A204.1 (cell line): ENCODE data around the gene SYNPR.

Source experiments
- FAIRE-seq: peaks from 2 replicates; lab custom pipeline; 2012; peaks lifted over from hg19 to GRCh38; lab: Jason Lieb, UNC

Gene SYNPR

DNA sequence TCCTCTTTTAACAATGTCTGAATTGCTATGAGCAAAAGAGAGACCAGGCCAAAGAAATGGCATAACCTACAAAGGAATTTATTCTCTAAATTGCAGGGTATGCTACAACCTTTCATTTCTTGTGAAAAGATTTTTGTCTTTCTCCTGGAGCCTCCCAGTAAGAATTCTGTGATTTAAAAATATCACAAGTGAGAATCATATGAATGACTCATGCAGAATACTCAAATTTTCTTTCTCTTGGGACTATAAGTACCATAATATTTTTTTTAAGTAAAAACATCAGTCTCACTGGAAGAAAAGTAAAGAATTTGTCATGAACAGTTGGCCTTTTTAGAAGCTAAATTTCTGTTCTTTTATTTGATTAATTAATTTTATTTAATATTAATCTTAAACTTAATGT is 26.3 kb downstream of the SYNPR start:
- no peak for FAIRE-seq

GRCh38 chr3:63308072-63308471 is 30.0 kb downstream of the SYNPR start:
- no peak for FAIRE-seq

DNA sequence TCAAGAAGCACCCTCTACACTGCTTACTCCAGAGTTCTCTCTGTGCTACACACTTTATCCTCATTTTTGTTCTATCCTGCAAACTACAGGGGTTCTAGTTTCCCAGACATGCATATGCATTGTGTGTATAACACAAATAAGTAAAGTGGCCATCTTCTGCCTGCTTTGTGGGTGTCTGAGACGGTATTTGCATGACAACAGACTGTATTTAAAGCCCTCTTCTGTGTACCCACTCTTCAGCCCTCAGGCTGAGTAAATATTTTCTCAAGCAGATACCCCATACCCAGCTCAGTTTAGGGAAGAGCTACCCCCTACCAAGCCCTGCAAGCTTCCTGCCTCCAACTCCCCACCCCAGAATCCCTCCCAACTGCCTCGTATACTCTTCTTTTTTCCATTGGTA is 31.7 kb downstream of the SYNPR start:
- FAIRE-seq: no peak

GRCh38 chr3:63323766-63324165 is 45.7 kb downstream of the SYNPR start:
- no peak for FAIRE-seq

- FAIRE-seq: no peak
These were observed 46.5 kb downstream of the SYNPR start for GRCh38 chr3:63324621-63325020.

DNA sequence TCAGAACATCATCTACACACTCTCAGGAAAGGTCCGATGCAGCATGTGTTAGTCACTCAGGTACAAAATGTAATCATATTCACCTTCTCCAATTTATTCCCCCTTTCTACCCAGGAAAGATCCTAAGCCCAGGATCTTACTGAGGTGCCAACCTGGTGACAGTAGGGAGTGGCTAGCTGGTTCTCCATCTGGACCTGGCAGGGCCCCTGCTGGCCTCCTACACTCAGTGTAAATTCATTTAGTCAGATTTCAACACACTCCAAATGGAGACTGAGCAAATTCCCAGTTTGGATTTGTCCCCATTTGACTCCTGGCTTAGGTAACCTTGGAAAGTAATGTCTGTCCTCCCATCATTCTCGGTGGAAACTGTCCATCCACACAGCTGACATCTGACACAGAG is 47.3 kb downstream of the SYNPR start:
- no peak for FAIRE-seq

DNA sequence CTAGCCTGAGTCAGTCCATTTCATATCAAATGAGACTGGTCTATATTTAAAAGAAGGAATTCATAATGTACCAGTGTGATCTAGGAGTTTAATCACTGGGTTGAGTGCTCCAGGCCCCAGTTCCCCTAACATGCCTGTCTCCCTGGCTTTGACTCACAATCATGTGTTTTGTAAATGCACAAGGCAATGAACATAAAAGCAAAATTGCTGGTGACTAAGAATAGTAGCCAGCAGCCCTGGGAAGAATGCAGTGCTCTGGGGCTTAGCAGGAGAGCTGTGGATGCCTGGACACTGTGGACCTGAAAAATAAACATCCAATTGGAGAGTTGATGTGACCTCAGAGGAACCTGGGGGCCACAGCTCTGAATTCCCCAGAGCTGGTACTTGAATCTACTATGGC is 50.3 kb downstream of the SYNPR start:
- FAIRE-seq: no peak

GRCh38 chr3:63331520-63331919 is 53.4 kb downstream of the SYNPR start:
- no peak for FAIRE-seq

- peak; percentile 77 for FAIRE-seq
These were observed 55.7 kb downstream of the SYNPR start for GRCh38 chr3:63333815-63334214.

GRCh38 chr3:63338351-63338750 is 60.2 kb downstream of the SYNPR start:
- FAIRE-seq: no peak

DNA sequence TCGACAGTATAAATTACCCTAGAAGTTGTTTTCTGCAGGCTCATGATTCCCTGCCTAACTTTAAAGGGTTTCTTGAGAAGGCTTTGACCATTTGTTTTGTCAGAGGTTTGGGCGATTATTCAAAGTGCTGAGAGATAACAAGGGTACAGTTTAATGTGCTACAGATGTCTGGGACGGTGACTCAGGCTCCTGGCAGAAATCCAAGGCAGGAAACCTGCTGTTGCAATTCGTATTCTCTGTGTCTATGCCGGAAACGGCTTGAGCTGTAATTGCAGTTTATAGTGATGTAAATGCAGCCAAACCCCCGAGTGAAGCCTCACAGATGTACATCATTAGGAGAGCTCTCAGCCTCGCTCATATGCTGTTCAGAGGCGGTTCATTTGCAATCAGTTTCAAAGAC is 65.6 kb downstream of the SYNPR start:
- no peak for FAIRE-seq

DNA sequence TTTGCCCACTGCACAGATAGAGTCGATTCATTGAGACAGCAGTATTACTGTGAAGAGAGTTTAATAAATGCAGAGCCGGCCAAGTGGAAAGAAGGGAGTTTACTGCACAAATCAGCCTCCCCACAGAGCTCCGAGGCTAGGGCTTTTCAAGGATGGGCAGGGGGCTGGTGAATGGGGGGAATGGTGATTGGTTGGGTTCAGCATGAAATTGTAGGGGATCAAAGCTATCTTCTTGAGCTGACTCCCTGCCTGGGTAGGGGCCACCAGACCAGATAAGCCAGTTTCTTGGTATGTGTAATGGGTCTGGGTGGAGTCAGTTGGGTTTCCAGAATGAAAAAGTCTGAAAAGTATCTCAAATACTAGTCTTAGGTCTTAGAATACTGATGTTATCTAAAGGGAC is 66.6 kb downstream of the SYNPR start:
- no peak for FAIRE-seq

DNA sequence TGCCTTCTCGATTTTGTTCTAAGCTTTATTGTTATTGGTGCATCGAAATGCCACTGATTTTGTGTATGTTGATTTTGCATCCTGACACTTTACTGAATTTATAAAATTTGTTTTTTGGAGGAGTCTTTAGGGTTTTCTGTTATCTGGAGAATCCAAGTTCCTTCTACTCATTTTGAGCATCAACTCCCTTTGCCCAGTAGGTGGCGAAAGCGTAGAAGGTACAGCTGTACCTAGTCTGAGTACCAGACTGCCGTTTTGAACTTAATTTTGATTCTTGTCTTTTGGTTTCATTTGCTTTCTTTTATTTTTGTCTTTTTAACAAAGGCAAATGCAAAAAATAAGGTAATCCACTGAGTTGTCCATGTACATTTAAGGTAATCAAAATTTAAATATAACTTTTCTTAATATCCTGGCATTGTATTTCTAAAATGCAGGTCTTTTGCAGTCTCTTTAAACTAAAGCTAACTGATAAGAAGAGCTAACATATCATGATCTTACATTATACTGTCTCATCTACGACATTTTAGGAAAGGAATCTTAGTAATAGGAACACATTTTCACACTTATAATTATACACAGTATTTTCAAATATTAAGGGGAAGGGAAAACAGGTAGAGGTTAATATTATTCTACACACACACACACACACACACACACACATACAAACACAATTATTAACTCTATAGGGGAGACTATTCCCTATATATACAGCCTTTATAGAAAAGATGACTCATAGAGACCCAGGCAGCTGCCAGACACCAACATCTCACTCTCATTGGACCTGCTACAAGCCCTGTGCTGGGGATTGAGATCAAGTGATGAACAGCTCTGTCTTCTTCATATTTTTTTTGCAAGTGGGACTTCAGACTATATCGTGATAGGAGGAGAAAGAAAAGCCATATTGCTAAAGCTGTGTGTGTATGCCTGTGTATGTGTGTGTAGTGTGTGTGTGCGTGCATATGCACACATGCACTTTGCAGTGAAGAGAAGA is 71.8 kb downstream of the SYNPR start:
- FAIRE-seq: peak; percentile 93

DNA sequence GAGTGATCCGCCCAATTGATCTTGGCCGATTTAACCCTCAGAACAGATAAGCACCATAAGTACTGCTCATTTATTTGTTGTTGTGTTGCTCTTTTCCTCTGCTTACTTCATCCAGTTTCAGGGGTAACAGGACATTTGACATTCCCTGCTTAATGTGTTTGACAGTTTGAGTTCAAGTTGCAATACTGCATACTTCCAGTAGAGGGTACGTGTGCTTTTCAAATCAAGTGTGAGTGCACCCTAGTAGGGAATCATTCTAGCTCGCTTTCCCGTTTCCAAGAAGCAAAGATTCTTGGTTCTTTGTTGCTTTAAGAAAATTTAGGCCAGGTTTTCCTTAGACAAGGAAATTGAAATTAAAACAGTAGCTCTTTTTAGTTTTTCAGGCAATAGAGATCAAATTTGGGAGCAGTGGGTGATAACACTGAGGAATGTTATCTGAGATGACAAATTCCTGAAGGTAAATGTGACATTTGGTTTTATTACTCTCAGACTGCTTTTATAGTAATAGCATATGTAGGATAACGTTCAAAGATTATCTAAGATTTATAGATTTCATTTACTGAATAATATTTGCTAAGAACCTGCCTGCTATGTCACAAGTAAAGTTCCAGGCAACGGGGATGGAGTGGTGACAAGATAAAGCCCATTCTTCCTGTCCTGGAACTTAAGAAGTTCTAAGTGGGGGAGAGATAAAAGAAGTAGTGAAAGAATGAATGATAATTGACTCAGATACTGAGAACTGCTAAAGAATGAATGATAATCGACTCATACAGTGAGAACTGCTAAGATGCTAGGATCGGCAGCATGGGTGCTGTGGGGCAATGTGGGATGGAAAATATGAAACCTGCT is 73.3 kb downstream of the SYNPR start:
- FAIRE-seq: peak; percentile 93

- FAIRE-seq: no peak
These were observed 73.8 kb downstream of the SYNPR start for GRCh38 chr3:63352008-63352279.

- FAIRE-seq: no peak
These were observed 75.3 kb downstream of the SYNPR start for GRCh38 chr3:63353383-63353782.

GRCh38 chr3:63354160-63354559 is 76.1 kb downstream of the SYNPR start:
- no peak for FAIRE-seq

GRCh38 chr3:63355809-63356208 is 77.7 kb downstream of the SYNPR start:
- no peak for FAIRE-seq

DNA sequence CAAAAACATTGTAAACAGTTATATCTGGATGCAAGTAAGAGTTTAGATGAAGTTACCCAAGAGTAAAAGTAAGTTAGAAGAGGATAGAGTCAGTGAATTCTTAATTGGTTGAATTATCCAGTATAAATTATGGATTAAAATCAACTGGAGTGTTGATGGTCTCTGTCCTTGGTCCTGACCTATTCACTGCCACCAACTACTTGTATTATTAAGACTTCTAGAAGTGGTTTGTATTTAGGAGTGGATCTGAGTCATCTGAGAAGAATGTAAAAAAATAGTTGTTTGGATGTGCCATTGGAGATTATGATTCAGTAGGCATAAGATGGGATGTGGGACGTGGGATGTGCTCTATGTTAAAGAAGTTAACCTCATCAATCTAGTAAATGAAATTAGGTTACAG is 86.4 kb downstream of the SYNPR start:
- FAIRE-seq: no peak

- FAIRE-seq: no peak
These were observed 86.8 kb downstream of the SYNPR start for GRCh38 chr3:63364910-63365309.

- no peak for FAIRE-seq
These were observed 87.6 kb downstream of the SYNPR start for GRCh38 chr3:63365671-63366070.

GRCh38 chr3:63370094-63370493 is 92.0 kb downstream of the SYNPR start:
- no peak for FAIRE-seq

DNA sequence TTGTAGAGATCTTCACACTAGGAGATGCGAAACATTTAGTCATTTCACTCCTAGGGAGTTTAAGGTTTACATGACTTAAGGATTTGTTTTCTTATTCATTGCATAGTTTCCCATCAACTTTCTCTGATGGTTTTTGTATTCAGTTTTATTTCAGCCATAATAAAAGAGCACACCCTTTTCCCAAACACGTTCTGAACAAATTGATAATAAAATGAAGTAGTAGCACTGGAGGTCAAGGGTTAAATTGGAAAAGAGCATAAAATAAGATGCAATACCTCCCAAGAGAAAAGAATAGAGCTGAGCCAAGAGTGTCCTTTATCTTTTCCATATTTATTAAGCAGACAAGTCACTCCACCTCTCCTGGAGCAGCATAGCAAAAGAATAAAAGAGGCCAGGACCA is 104.9 kb downstream of the SYNPR start:
- FAIRE-seq: no peak

DNA sequence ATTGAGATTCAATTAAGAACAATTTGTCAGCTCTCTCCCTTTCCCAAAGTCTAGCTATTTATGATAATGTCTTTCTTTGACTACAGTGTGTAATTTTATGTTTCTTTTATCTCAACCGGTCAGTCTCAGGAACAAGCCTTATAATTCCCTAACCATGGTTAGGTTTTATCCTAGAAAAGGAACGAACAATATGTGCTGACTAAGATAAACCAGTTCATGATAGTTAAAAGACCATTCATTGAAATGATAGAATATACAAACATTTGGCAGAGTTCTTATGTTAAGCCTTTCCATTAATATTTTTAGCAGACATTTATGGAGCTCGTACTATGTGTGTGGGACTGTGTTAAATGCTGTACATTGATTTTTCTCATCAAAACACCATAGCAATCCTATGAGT is 106.3 kb downstream of the SYNPR start:
- no peak for FAIRE-seq
